Stimulated activated CD4-positive, alpha-beta T cell treated with anti-CD3 and anti-CD28 coated beads, Interleukin-4, amount 100 ng/mL, for 24 hours (primary cell): ENCODE results near the gene BTN1A1.
"Not testable (repeated sequence)": the region's sequence is repeated elsewhere in the genome, so short reads cannot be mapped to it uniquely, and the experiment has no call there.

Experiments
- DNase-seq: peaks from one replicate; pipeline ENCODE4 v3.0.0-alpha.2; 2020

BTN1A1 gene

DNA sequence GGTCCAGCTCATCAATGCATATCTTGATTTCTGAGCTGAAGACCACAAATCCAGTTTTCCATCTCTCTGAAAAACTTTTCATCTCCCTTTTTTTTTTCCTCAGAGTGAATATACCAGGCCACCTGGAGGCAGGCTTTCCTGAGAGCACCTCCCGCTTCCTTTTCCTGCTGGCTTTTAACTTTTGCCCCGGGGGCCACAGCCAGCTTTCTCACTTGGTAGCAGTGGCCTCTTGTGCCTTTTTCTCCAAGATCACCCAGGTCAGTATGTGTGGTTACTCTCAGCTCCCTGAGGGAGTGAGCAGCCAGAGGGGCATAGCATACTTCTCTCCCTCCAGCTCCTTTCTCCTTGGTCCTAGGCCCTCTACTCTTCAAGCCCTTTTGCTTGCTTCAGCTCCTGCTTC, at the start of gene BTN1A1:
BTN1A1 (plus strand) TSS at position 202 of the 400 bp plus-strand sequence. CDS start 984 bp downstream, outside the sequence.
- DNase-seq = no peak

DNA sequence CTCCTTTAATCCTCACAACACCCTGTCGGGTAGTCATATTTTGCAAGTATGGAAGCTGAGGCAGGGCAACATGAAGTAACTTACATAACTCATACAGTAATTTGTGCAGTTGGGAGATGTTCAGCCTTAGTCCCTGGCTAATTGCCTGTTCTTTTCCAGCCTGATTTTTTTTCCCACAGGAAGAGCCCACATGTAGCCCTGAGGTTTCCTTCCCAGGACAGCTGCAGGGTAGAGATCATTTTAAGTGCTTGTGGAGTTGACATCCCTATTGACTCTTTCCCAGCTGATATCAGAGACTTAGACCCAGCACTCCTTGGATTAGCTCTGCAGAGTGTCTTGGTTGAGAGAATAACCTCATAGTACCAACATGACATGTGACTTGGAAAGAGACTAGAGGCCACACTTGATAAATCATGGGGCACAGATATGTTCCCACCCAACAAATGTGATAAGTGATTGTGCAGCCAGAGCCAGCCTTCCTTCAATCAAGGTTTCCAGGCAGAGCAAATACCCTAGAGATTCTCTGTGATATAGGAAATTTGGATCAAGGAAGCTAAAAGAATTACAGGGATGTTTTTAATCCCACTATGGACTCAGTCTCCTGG, 47.4 kb upstream of the BTN1A1 start:
- DNase-seq = no peak

DNA sequence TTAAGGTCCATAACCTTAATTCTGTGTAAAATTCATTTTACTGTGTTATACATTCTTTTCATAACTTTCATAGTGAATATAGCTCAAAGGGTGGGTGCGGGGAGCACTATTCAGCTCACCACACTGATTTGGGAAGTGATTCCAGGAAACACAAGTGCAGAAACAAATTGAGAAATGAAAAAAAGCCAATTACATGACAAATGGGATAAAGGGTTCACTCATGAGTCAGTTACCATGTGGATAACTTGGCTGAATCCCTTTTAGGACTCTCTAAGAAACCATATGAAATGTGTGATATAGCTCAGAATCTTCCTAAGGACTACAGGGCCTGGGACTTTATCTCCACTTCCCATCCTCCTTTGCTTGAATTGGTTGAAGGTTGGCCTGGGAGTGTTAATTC, 45.5 kb upstream of the BTN1A1 start:
- no peak for DNase-seq

- no peak for DNase-seq
These were observed 44.6 kb upstream of the BTN1A1 start for GRCh38 chr6:26455357-26455970.

GRCh38 chr6:26457264-26457805, 42.8 kb upstream of the BTN1A1 start:
- DNase-seq = no peak

GRCh38 chr6:26457806-26458688, 42.1 kb upstream of the BTN1A1 start, which contains the start of gene BTN2A1:
TSS of gene BTN2A1 (plus strand) at chr6:26457955. CDS start at chr6:26458637, 682 bp downstream.
- peak; percentile 76 for DNase-seq

GRCh38 chr6:26459023-26459810, 40.9 kb upstream of the BTN1A1 start:
- DNase-seq = no peak

GRCh38 chr6:26461353-26461752, 38.8 kb upstream of the BTN1A1 start:
- not testable (repeated sequence) for DNase-seq

- no peak for DNase-seq
These were observed 36.1 kb upstream of the BTN1A1 start for GRCh38 chr6:26464014-26464413.

DNA sequence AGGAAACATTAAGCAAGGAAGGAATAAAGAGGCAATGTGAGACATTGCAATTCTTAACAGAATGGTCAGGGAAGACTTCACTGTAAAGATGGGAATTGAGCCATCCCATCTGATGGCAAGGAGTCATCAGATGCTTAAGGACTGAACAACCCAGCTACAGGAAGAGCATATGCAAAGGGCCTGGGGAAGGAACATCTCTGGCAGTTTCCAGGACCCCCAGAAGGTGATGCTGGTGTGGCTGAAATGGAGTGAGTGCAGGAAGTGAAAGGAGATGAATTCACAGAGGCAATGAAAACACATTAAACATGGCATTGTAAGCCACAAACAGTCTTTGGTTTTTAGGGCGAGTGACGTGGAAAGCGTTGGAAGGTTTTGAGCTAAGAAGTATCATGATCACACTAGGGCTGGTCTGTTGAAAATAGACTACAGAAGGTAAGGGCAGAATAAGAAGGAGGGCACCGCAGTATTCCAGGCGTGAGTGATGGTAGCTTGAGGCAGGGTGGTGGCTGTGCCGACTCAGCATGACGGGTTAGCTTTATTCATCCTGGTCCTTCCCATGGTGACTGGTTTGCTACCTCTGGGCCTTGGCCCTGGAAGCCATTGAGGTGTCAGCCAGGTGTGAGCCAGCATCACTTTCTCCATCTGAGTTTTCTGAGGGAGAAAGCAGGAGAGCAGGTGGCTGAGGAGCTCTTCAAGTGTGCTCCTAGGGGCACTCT, 35.5 kb upstream of the BTN1A1 start:
- DNase-seq = no peak

GRCh38 chr6:26465776-26466175, 34.3 kb upstream of the BTN1A1 start:
- no peak for DNase-seq

- no peak for DNase-seq
These were observed 31.3 kb upstream of the BTN1A1 start for GRCh38 chr6:26468829-26469228.

DNA sequence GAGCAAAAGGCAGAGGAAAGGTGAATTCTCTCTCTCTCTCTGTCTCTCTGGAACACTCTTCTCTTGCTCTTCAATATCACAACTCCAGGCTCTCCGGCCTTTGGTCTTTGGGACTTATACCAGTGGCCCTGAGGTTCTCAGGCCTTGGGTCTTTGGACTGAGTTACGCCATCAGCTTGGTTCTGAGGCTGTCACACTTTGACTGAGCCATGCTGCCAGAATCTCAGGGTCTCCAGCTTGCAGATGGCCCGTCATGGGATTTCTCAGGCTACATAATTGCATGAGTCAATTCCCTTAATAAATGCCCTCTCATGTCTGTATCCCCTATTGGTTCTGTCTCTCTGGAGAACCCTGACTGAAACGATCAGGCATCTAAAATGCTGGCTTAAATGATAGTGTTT, 29.5 kb upstream of the BTN1A1 start:
- DNase-seq = no peak

DNA sequence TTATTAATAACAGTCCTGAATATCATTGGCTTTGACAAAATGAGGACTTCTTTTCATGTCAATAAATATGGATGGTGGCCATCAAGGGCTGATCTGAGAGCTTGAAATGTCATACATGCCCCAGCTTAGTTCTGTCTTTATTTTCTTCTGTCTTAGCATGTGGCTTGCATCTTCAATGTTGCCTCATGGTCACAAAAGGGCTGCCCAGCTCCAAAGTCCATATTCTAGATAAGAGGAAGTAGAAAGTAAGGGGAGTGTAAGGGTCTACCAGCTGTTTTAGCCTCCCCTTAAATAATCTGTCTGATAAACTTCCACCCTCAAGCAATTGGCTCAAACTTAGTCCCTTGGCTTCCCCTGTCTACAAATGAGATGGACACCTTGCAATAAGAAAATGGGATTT, 28.1 kb upstream of the BTN1A1 start:
- DNase-seq = no peak

DNA sequence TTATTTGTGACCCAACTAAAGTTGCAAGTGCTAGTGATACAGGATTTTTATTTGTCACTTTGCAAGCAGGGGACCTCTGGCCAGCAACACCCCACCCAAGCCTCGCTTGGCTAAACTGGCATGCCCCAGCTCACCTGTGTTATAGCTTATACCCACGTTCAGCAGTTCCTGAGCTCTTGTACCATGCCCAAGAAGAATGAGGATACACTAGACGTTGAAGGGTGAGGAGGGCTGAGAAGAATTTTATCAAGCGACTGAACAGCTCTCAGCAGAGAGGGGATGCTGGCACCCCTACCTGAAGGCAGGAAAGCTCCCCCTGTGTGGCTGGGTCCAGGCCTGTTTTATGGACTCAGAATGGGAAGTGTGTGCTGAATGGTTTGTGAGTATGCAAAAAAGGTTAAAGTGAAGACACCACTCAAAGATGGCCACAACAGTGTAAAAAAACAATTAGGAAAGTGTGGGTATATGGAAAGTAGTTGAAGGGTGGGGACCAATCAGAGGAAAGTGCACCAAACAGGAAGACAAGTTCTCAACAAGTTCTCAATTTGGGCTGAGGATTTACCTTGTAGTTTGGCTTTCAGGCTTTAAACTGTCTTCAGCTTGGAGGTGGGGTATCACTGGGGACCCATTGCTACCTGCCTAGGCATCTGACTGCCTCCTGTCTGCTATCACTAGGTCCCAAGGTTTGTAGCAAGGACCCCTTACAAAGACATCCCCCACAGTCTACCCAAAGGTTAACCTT, 27.4 kb upstream of the BTN1A1 start:
- no peak for DNase-seq

DNA sequence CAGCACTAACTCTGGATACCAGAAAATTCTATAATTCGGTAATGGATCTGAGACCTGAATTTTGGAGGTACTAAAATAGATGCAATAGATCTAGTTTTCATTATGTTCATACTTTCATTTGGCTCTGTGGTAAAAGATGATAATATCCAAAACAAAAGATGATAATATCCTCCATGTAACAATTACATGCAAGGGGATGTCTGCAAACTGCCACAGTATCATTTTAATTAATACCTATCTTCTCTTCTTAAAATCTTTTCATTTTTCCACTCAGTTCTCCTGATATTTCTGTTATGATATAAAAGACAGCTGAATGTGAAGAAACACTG, 26.7 kb upstream of the BTN1A1 start:
- DNase-seq = no peak

DNA sequence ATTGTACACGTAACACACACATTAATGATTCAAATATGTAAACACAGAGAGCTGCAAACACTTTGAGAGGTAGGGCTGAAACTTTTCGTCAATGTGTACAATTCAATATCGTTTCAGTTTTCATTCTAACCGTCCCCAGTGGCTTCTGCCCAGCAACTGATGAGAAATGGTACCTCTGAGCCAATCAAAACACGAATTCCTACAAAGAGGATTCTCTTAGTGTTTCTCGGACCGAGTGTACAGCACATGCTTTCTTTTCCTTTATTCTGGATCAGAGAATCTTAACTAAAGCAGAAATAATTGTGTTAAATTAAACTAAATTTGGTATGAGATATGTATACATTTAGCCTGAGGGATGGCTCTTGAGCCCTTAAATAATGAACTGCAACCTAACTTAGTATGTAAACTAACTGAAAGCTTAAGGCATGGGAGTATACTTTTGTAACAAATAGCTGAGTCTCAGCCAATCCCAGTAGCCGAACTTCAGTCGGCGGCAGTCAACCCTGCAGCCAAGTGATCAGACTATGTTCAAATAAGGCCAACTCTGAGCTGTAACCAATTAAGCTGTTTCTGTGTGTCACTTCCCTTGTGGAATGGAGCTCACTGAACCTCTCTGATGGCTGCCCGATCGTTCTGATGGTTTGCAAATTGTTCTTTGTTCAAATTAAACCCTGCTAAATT, 26.2 kb upstream of the BTN1A1 start:
- peak; percentile 80 for DNase-seq

- no peak for DNase-seq
These were observed 25.6 kb upstream of the BTN1A1 start for GRCh38 chr6:26474439-26474881.

DNA sequence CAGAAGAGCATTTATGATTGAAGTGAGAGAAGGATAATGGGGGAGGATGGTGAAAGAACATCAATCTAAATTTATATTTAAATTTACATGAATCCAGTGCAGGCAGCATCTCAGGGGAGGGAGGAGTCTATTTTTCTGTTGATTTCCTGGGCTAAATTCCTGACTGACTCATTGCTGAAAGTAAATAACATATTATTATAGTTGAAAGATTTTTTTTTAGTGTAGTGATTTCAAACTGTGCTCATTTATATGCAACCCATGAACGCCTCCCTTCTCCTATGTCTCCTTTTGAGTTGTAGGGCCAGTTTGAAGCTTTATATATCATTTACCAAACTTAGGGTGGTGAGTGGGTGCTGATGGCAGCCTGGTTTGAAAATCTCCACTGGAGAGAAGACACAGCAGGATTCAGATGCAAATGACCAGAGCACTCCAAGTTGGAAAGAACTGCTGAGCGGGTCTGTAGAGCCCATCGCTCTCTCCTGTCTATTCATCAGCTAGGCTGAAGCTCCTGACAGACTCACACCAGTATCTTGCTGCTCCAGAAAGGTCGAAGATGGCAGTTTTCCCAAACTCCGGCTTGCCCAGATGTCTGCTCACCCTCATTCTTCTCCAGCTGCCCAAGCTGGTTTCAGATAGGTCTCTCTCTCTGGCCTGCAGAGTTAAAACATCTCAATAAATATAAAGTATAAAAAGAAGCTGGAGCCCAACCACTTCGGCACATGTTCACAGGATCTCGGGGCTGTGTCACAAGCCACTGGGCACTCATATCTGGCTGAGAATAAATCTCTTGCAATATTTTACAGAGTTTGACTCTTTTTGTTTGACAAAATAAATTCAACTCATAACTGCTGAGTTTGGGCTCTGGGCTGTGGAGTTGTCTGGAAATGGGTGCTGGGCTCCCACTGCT, 24.0 kb upstream of the BTN1A1 start:
- no peak for DNase-seq

- DNase-seq = no peak
These were observed 23.2 kb upstream of the BTN1A1 start for GRCh38 chr6:26476896-26477295.
